Upper lobe of left lung (tissue), 6 donors: ENCODE results near the gene HTR1D. TPM values are rescaled to one million over a fixed set of nuclear protein-coding genes. Genes with fewer than 3 reads are reported as not detected.

Experiments used
- ATAC-seq, 2 donors: fragments of 200-7000 bp; cut with Tn5 transposase; one replicate each; pipeline ENCODE4 v1.9.1; 2022; ENCODE audit warnings: mild to moderate bottlenecking in 2 of 2, moderate library complexity in 2 of 2; ENCODE audit not compliant: low FRiP score in 2 of 2
- DNase-seq, 2 donors: peaks; one replicate each; pipeline ENCODE4 v3.0.0-alpha.2; 2019 to 2020
- H3K27ac ChIP-seq, 4 donors: fragments of 200-600 bp; sonication (generic); one replicate each; pipeline ENCODE4 v1.5.1; 2016 to 2019
- H3K27me3 ChIP-seq, 4 donors: fragments of 200-600 bp; sonication (generic); one replicate each; pipeline ENCODE4 v1.5.1; 2017 to 2019
- H3K36me3 ChIP-seq, 4 donors: fragments of 200-600 bp; sonication (generic); one replicate each; pipeline ENCODE4 v1.5.1; 2016 to 2019
- H3K4me1 ChIP-seq, 4 donors: fragments of 200-600 bp; sonication (generic); one replicate each; pipeline ENCODE4 v1.5.1; 2018 to 2019
- H3K4me3 ChIP-seq, 4 donors: fragments of 200-600 bp; sonication (generic); one replicate each; pipeline ENCODE4 v1.5.1; 2017 to 2019; ENCODE audit warnings: mild to moderate bottlenecking in 2 of 4, moderate library complexity in 1 of 4
- H3K9me3 ChIP-seq, 4 donors: fragments of 200-600 bp; sonication (generic); one replicate each; pipeline ENCODE4 v1.5.1; 2018 to 2019
- CTCF ChIP-seq, 6 experiments: fragments of 450-650 bp in 4 of 6; fragments of 200-600 bp in 2 of 6; sonication (generic) in 2 of 6; IDR thresholded peaks; one replicate each; pipeline ENCODE4 v1.5.1; 2016 to 2019; ENCODE audit warnings: antibody characterized with exemption in 6 of 6
- EP300 ChIP-seq, 4 donors: sonication (generic); formaldehyde crosslinking; IDR thresholded peaks; one replicate each; pipeline ENCODE4 v1.5.1; 2017; ENCODE audit warnings: antibody characterized with exemption in 4 of 4, control low read depth in 2 of 4
- POLR2A ChIP-seq, 4 donors: fragments of 450-650 bp; IDR thresholded peaks; one replicate each; pipeline ENCODE4 v1.5.1; 2016 to 2017; ENCODE audit warnings: antibody characterized with exemption in 4 of 4, mild to moderate bottlenecking in 2 of 4
- POLR2AphosphoS5 ChIP-seq, 2 donors: sonication (generic); formaldehyde crosslinking; IDR thresholded peaks; one replicate each; pipeline ENCODE4 v1.5.1; 2017; ENCODE audit warnings: antibody characterized with exemption in 2 of 2
- WGBS, 2 donors: methylation state at CpG; one replicate each; pipeline ENCODE4 v1.1.5; 2017 to 2018; 5-methylcytosine and 5-hydroxymethylcytosine counted together
- total RNA-seq, 6 donors: library from RNA; depleted of rRNA in 4 of 6; stranded (reverse); fragments of >200 nt in 4 of 6; gene quantifications; one replicate each; pipeline versions ENCODE4 v1.1.0 to v1.2.1, GENCODE V29; 2016 to 2021
- donor health status: DM: no; HTN: no; CAD: no; lungs with moderate emphysema.
- donor health status: DM: no; HTN: yes; CAD: no; lungs with severe emphysema.

Gene HTR1D
- total RNA-seq, 6 donors from 2014 or later: 0.20 to 0.51 (median 0.46) TPM; not detected in 3

GRCh38 chr1:23167353-23168078 lies 49.8 kb downstream of the HTR1D start:
- ATAC-seq (peak in 1 of 2 donors; percentile 61), DNase-seq (peak; percentile 42 to 90)
- Histone ChIP-seq H3K4me1 (peaks cover 12 to 48% (median 38%) of the 10 kb centered on the region in 4 donors), H3K27me3 (no peaks in the 10 kb centered on the region), H3K27ac (peak overlapping the region; percentile 90 to 96 (median 94)), H3K36me3 (no peaks in the 10 kb centered on the region), H3K9me3 (no peaks in the 10 kb centered on the region), H3K4me3 (peak overlapping the region; percentile 91 to 99 (median 92))
- WGBS, 2 donors: 0 to 8% methylated on average over 7 to 10 of the region's 45 CpGs
- TF ChIP-seq EP300 (IDR thresholded peaks at IDR 0.05) (no peak), POLR2AphosphoS5 (IDR thresholded peaks at IDR 0.05) (no peak), CTCF (IDR thresholded peaks at IDR 0.05) (no peak), POLR2A (IDR thresholded peaks at IDR 0.05) (no peak)

- TF ChIP-seq POLR2A (IDR thresholded peaks at IDR 0.05): no peak
- TF ChIP-seq POLR2AphosphoS5 (IDR thresholded peaks at IDR 0.05): no peak
- TF ChIP-seq EP300 (IDR thresholded peaks at IDR 0.05): no peak
- TF ChIP-seq CTCF (IDR thresholded peaks at IDR 0.05): no peak
- H3K4me1 ChIP-seq: peaks cover 12 to 51% (median 38%) of the 10 kb centered on the region in 4 donors
- DNase-seq (no peak), ATAC-seq (no peak)
- peak overlapping the region; percentile 91 to 99 (median 92) for H3K4me3 ChIP-seq
- no peaks in the 10 kb centered on the region for H3K9me3 ChIP-seq
- no peaks in the 10 kb centered on the region for H3K36me3 ChIP-seq
- peak overlapping the region in 3 of 4 donors; percentile 90 to 96 (median 94) for H3K27ac ChIP-seq
- no peaks in the 10 kb centered on the region for H3K27me3 ChIP-seq
Measured at GRCh38 chr1:23166854-23167253, 50.4 kb downstream of the HTR1D start.

GRCh38 chr1:23163395-23163794 lies 53.9 kb downstream of the HTR1D start:
- DNase-seq (no peak), ATAC-seq (no peak)
- Histone ChIP-seq H3K36me3 (no peaks in the 10 kb centered on the region), H3K27me3 (no peaks in the 10 kb centered on the region), H3K4me1 (peaks cover 10 to 36% (median 24%) of the 10 kb centered on the region in 4 donors), H3K27ac (no peak overlapping the region), H3K9me3 (no peaks in the 10 kb centered on the region), H3K4me3 (no peak overlapping the region)
- TF ChIP-seq CTCF (IDR thresholded peaks at IDR 0.05): no peak
- WGBS, 2 donors: 44 to 49% methylated on average over 3 of the region's 3 CpGs

GRCh38 chr1:23159963-23160877 lies 57.1 kb downstream of the HTR1D start:
- TF ChIP-seq EP300 (IDR thresholded peaks at IDR 0.05) (no peak), POLR2AphosphoS5 (IDR thresholded peaks at IDR 0.05) (no peak), CTCF (IDR thresholded peaks at IDR 0.05) (no peak), POLR2A (IDR thresholded peaks at IDR 0.05) (no peak)
- no peaks in the 10 kb centered on the region for H3K36me3 ChIP-seq
- H3K4me1 ChIP-seq: peaks cover 7 to 24% (median 13%) of the 10 kb centered on the region in 4 donors
- DNase-seq (no peak), ATAC-seq (no peak)
- H3K27me3 ChIP-seq: no peaks in the 10 kb centered on the region
- H3K4me3 ChIP-seq: no peak overlapping the region
- H3K9me3 ChIP-seq: no peaks in the 10 kb centered on the region
- no peak overlapping the region for H3K27ac ChIP-seq
- WGBS, 2 donors: 70 to 79% methylated on average over 5 of the region's 5 CpGs
